H1 (cell line): ENCODE measurements around the gene CMSS1. TPM values are rescaled to one million over a fixed set of nuclear protein-coding genes. Genes with fewer than 3 reads are reported as not detected.

ENCODE experiments used
- CTCF ChIA-PET: fragments of 300-600 bp; sonication (Branson Sonifier 250); formaldehyde crosslinking; loops from one replicate; lab custom pipeline; 2021; ENCODE audit not compliant: partially characterized antibody; lab: Charles Lee
- POLR2A ChIA-PET: fragments of 300-600 bp; sonication (Branson Sonifier 250); formaldehyde crosslinking; loops from one replicate; lab custom pipeline; 2021; ENCODE audit warnings: inconsistent platforms; ENCODE audit not compliant: partially characterized antibody; lab: Charles Lee
- DNase-seq, 2 experiments: peaks; one replicate each; pipeline versions ENCODE4 v3.0.0 to v3.0.0-alpha.2; 2010 to 2022; ENCODE audit warnings: low spot score in 2 of 2, low read depth in 1 of 2, mixed read lengths in 1 of 2
- FAIRE-seq: peaks from 2 replicates; lab custom pipeline; 2011; peaks lifted over from hg19 to GRCh38; lab: Jason Lieb, UNC
- H2AFZ ChIP-seq: 2 replicates; pipeline ENCODE4 v1.8.1; 2012; ENCODE audit warnings: low read length, inconsistent platforms
- H2AK5ac ChIP-seq: 2 replicates; pipeline ENCODE4 v1.6.1; 2013; ENCODE audit warnings: low read depth, low read length
- H2BK120ac ChIP-seq: replicated peaks from 2 replicates; pipeline ENCODE3; 2013; ENCODE audit warnings: low read depth, low read length, inconsistent platforms
- H2BK12ac ChIP-seq: 2 replicates; pipeline ENCODE4 v1.6.1; 2013; ENCODE audit warnings: low read depth, low read length
- H2BK15ac ChIP-seq: 2 replicates; pipeline ENCODE4 v1.6.1; 2013; ENCODE audit warnings: low read length
- H2BK20ac ChIP-seq: 2 replicates; pipeline ENCODE4 v1.6.1; 2013; ENCODE audit warnings: low read length
- H2BK5ac ChIP-seq: 2 replicates; pipeline ENCODE4 v1.6.1; 2013; ENCODE audit warnings: low read depth, low read length
- H3K14ac ChIP-seq: 2 replicates; pipeline ENCODE4 v1.6.1; 2013; ENCODE audit warnings: inconsistent platforms; ENCODE audit not compliant: insufficient read length
- H3K18ac ChIP-seq: 2 replicates; pipeline ENCODE4 v1.6.1; 2013; ENCODE audit warnings: low read length; ENCODE audit errors: extremely low read depth
- H3K23ac ChIP-seq: 2 replicates; pipeline ENCODE4 v1.6.1; 2013; ENCODE audit warnings: inconsistent platforms; ENCODE audit not compliant: insufficient read length
- H3K23me2 ChIP-seq: 2 replicates; pipeline ENCODE4 v1.6.1; 2013; ENCODE audit warnings: low read depth, low read length
- H3K27ac ChIP-seq: 2 replicates; pipeline ENCODE4 v1.6.1; 2011; ENCODE audit warnings: low read depth, low read length, inconsistent platforms
- H3K27me3 ChIP-seq, 4 experiments: replicated peaks in 1 of 4; 1 replicate in 1 of 4; 2 replicates in 3 of 4; pipeline versions ENCODE4 v1.6.1 to v1.8.1; 2011 to 2013; ENCODE audit warnings: low read length in 3 of 4, mild to moderate bottlenecking in 3 of 4, inconsistent platforms in 2 of 4, mixed read lengths in 2 of 4, moderate library complexity in 1 of 4; ENCODE audit not compliant: control insufficient read depth in 3 of 4, insufficient read depth in 3 of 4; ENCODE audit errors: extremely low read depth in 1 of 4
- H3K36me3 ChIP-seq, 4 experiments: 2 replicates each; pipeline versions ENCODE4 v1.6.1 to v1.8.1; 2011 to 2013; ENCODE audit warnings: mild to moderate bottlenecking in 4 of 4, low read length in 3 of 4, moderate library complexity in 2 of 4, control low read depth in 1 of 4, inconsistent platforms in 1 of 4; ENCODE audit not compliant: insufficient read depth in 4 of 4, control insufficient read depth in 2 of 4
- H3K4ac ChIP-seq: replicated peaks from 2 replicates; pipeline ENCODE3; 2013; ENCODE audit warnings: low read length, low read depth, mixed read lengths, inconsistent platforms; ENCODE audit not compliant: insufficient read length
- H3K4me1 ChIP-seq, 4 experiments: replicated peaks in 1 of 4; 1 replicate in 1 of 4; 2 replicates in 3 of 4; pipeline versions ENCODE4 v1.6.1 to v1.8.1; 2011 to 2013; ENCODE audit warnings: low read length in 3 of 4, inconsistent platforms in 2 of 4, mixed read lengths in 1 of 4; ENCODE audit not compliant: insufficient read depth in 4 of 4, control insufficient read depth in 3 of 4
- H3K4me2 ChIP-seq, 2 experiments: 2 replicates each; pipeline versions ENCODE4 v1.6.1 to v1.8.1; 2011 to 2013; ENCODE audit warnings: low read depth in 2 of 2, low read length in 2 of 2, control low read depth in 1 of 2, inconsistent platforms in 1 of 2, mild to moderate bottlenecking in 1 of 2; ENCODE audit not compliant: insufficient read depth in 1 of 2
- H3K4me3 ChIP-seq, 4 experiments: fragments of 200-600, 300-600 bp in 1 of 4; sonication (generic), shearing (Covaris generic), sonication (Bioruptor Twin) in 1 of 4; 2 replicates each; pipeline versions ENCODE4 v1.5.1 to v1.8.1; 2011 to 2016; ENCODE audit warnings: low read length in 4 of 4, low read depth in 3 of 4, control low read depth in 2 of 4, inconsistent platforms in 2 of 4, mild to moderate bottlenecking in 2 of 4, mixed read lengths in 1 of 4, moderate library complexity in 1 of 4; ENCODE audit not compliant: insufficient read depth in 2 of 4; ENCODE audit errors: extremely low read depth in 1 of 4
- H3K56ac ChIP-seq: replicated peaks from 2 replicates; pipeline ENCODE3; 2013; ENCODE audit warnings: low read depth, mild to moderate bottlenecking, mixed read lengths, low read length, inconsistent platforms; ENCODE audit not compliant: insufficient read length
- H3K79me1 ChIP-seq: 2 replicates; pipeline ENCODE4 v1.6.1; 2013; ENCODE audit warnings: low read depth, low read length, control low read depth
- H3K79me2 ChIP-seq, 2 experiments: 2 replicates each; pipeline versions ENCODE4 v1.6.1 to v1.8.1; 2012 to 2013; ENCODE audit warnings: low read length in 2 of 2, mild to moderate bottlenecking in 2 of 2, inconsistent platforms in 1 of 2; ENCODE audit not compliant: insufficient read depth in 2 of 2, control insufficient read depth in 1 of 2
- H3K9ac ChIP-seq, 4 experiments: replicated peaks in 1 of 4; 1 replicate in 1 of 4; 2 replicates in 3 of 4; pipeline versions ENCODE4 v1.6.1 to v1.8.1; 2011 to 2013; ENCODE audit warnings: low read depth in 3 of 4, low read length in 3 of 4, control low read depth in 2 of 4, mild to moderate bottlenecking in 2 of 4, moderate library complexity in 2 of 4, inconsistent platforms in 1 of 4; ENCODE audit errors: extremely low read depth in 1 of 4
- H3K9me3 ChIP-seq, 2 experiments: 2 replicates each; pipeline versions ENCODE4 v1.6.1 to v1.8.1; 2012 to 2013; ENCODE audit warnings: mild to moderate bottlenecking in 2 of 2, moderate library complexity in 2 of 2, control low read depth in 1 of 2, inconsistent platforms in 1 of 2, low read depth in 1 of 2, low read length in 1 of 2, mixed read lengths in 1 of 2; ENCODE audit not compliant: insufficient read depth in 2 of 2
- H4K20me1 ChIP-seq, 2 experiments: replicated peaks in 1 of 2; 2 replicates each; pipeline versions ENCODE3 to v1.8.1; 2011 to 2013; ENCODE audit warnings: inconsistent platforms in 2 of 2, low read length in 2 of 2, mild to moderate bottlenecking in 1 of 2; ENCODE audit not compliant: insufficient read depth in 2 of 2, control insufficient read depth in 1 of 2
- H4K5ac ChIP-seq: 2 replicates; pipeline ENCODE4 v1.6.1; 2013; ENCODE audit warnings: low read length, low read depth, mixed read lengths, inconsistent platforms; ENCODE audit not compliant: insufficient read length
- H4K8ac ChIP-seq: 2 replicates; pipeline ENCODE4 v1.8.0; 2013; ENCODE audit warnings: mild to moderate bottlenecking, moderate library complexity, low read length, inconsistent platforms; ENCODE audit not compliant: insufficient read depth; ENCODE audit errors: extremely low read depth
- H4K91ac ChIP-seq: replicated peaks from 2 replicates; pipeline ENCODE3; 2013; ENCODE audit warnings: low read length, mixed read lengths, inconsistent platforms; ENCODE audit not compliant: insufficient read length
- KDM4A ChIP-seq: IDR thresholded peaks from one replicate; pipeline ENCODE4 v1.7.1; 2012; ENCODE audit warnings: low read depth, mild to moderate bottlenecking, moderate library complexity, low read length, inconsistent platforms; ENCODE audit not compliant: severe bottlenecking
- YY1 ChIP-seq: IDR thresholded peaks from 2 replicates; pipeline ENCODE4 v1.6.1; 2011; ENCODE audit warnings: low read depth, mild to moderate bottlenecking, low read length
- WGBS, 2 experiments: shearing (Covaris generic) in 1 of 2; methylation state at CpG; one replicate each; pipeline versions ENCODE4 v1.1.6 to v1.1.7; 2013 to 2015; ENCODE audit warnings: low lambda C conversion rate in 2 of 2, mixed read lengths in 2 of 2, inconsistent platforms in 1 of 2, low coverage in 1 of 2, missing lambda C conversion rate in 1 of 2; ENCODE audit not compliant: insufficient replicate concordance in 2 of 2, insufficient coverage in 1 of 2, insufficient read length in 1 of 2; ENCODE audit errors: extremely low coverage in 1 of 2, missing lambda C conversion rate in 1 of 2; 5-methylcytosine and 5-hydroxymethylcytosine counted together
- polyA plus RNA-seq, 7 experiments: library from polyadenylated mRNA; depleted of rRNA in 3 of 7; stranded (reverse) in 5 of 7; unstranded in 2 of 7; fragments of >200 nt in 5 of 7; fragments of 200-250 nt in 2 of 7; gene quantifications; 1 replicate in 5 of 7; 2 replicates in 1 of 7; 4 replicates in 1 of 7; pipeline versions ENCODE4 v1.2.1 to v1.2.3, GENCODE V29; 2011 to 2013; ENCODE audit warnings: missing spikeins in 2 of 7, mixed read lengths in 2 of 7
- total RNA-seq: library from RNA; stranded (reverse); fragmentation: NEBNext Ultra II Directional; extraction: Animal tissue kit (Norgen Biotek cat#: 25700); gene quantifications from 2 replicates; pipeline ENCODE4 v1.2.1, GENCODE V29; 2021

Gene CMSS1
- total and polyA plus RNA-seq, 2 of the 8 experiments (the other 6 are each of a cell fraction or from before 2014, with no cell fraction given): 15.2 to 75.1 TPM

GRCh38 chr3:100100425-100100824 is 282.8 kb downstream of the CMSS1 start:
- no peaks in the 10 kb centered on the region for H3K27me3 ChIP-seq
- DNase-seq (no peak), FAIRE-seq (no peak)
- H3K56ac ChIP-seq: no peak overlapping the region
- no peak overlapping the region for H2AK5ac ChIP-seq
- no peak overlapping the region for H2BK12ac ChIP-seq
- H2AFZ ChIP-seq: no peak overlapping the region
- H3K4me2 ChIP-seq: no peak overlapping the region
- no peak overlapping the region for H2BK15ac ChIP-seq
- H3K23ac ChIP-seq: no peak overlapping the region
- H3K23me2 ChIP-seq: no peaks in the 10 kb centered on the region; the same call in 1 of the 2 replicates
- H4K20me1 ChIP-seq: no peaks in the 10 kb centered on the region
- H3K9ac ChIP-seq: no peak overlapping the region
- H2BK5ac ChIP-seq: no peak overlapping the region
- H3K79me1 ChIP-seq: no peaks in the 10 kb centered on the region
- H3K14ac ChIP-seq: no peak overlapping the region
- H3K18ac ChIP-seq: no peak overlapping the region
- no peaks in the 10 kb centered on the region for H3K9me3 ChIP-seq
- H4K91ac ChIP-seq: no peak overlapping the region
- H3K4ac ChIP-seq: no peak overlapping the region
- no peak overlapping the region for H4K8ac ChIP-seq
- no peak overlapping the region for H2BK120ac ChIP-seq
- H2BK20ac ChIP-seq: no peak overlapping the region
- 91% methylated on average over 2 of the region's 2 CpGs; no CpG with 5 or more reads in 1 of the 2 experiments for WGBS, 2 experiments
- H3K27ac ChIP-seq: no peak overlapping the region
- TF ChIP-seq KDM4A (no peak), YY1 (no peak)
- peaks cover 0 to under 1% (median 0%) of the 10 kb centered on the region in 4 experiments; a peak in 1 of 7 replicates for H3K4me1 ChIP-seq
- no peak overlapping the region for H4K5ac ChIP-seq
- CTCF ChIA-PET: interaction anchor here (1.1 to 1.5 kb wide), 2 partner anchors 31 to 257 kb away, joined by 4 read pairs; no protein-coding TSS in a partner anchor
- no peak overlapping the region for H3K4me3 ChIP-seq
- POLR2A ChIA-PET: no interaction called here
- no peaks in the 10 kb centered on the region for H3K36me3 ChIP-seq
- H3K79me2 ChIP-seq: no peaks in the 10 kb centered on the region
